ENCODE data around the gene MRNIP. TPM values are rescaled to one million over a fixed set of nuclear protein-coding genes. Genes with fewer than 3 reads are reported as not detected.

Gene MRNIP
- polyA plus RNA-seq, 1 donor (not counting 4 experiments of a cell fraction or from before 2014, with no cell fraction given): 14.9 TPM

DNA sequence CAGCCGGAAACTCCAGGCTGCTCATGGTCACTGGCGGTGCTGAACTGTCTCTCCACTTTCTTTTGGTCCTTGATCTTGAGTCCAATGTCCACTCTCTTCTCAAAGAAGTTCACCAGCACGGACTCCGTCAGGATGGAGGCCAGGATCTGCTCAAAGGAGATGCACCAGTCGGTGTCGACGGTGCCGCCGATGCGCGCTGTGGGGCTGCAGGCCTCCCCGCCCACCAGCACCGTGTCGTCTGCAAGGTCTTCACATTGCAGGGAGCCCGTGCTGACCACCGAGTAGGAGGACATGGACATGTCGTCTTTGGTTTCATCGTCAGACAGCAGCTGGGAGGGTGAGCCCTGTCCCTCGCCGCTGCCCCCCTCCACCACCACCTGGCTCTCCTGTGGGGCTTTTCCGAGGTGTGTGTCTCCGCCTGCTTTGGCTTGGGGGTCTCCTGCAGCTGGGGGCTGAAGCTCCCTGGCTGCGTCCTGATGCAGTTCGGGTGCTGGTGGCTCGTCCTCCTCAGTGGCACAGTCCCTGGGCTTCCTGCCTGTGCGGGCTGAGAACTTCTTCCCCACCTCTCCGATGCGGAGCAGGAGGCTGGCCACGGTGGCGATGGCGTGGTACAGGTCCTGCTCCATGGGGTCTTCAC, 5.0 kb upstream of the MRNIP start:
- H3K9me1 ChIP-seq (ENCODE audit: control insufficient read depth, extremely low read depth, insufficient read depth, low read length): no peaks in the 10 kb centered on the region
- H3K79me2 ChIP-seq (ENCODE audit: control insufficient read depth, insufficient read depth, low read length): no peaks in the 10 kb centered on the region
- H3K9me3 ChIP-seq (ENCODE audit: control insufficient read depth, low read depth, low read length): no peaks in the 10 kb centered on the region
- FAIRE-seq (no peak), DNase-seq (ENCODE audit: low read depth, low spot score) (no peak)
- H3K4me3 ChIP-seq (ENCODE audit: control insufficient read depth in 2 of 3, extremely low read depth in 1 of 3, insufficient read depth in 2 of 3, low read depth in 1 of 3, low read length in 3 of 3): no peak overlapping the region
- no peak overlapping the region for H2AFZ ChIP-seq (ENCODE audit: control insufficient read depth, low read length)
- no peaks in the 10 kb centered on the region for H4K20me1 ChIP-seq (ENCODE audit: control insufficient read depth, extremely low read depth, insufficient read depth, low read length)
- no peak overlapping the region for H3K4me2 ChIP-seq (ENCODE audit: control insufficient read depth, extremely low read depth, insufficient read depth, low read depth, low read length)
- TF ChIP-seq, protein P1, sequence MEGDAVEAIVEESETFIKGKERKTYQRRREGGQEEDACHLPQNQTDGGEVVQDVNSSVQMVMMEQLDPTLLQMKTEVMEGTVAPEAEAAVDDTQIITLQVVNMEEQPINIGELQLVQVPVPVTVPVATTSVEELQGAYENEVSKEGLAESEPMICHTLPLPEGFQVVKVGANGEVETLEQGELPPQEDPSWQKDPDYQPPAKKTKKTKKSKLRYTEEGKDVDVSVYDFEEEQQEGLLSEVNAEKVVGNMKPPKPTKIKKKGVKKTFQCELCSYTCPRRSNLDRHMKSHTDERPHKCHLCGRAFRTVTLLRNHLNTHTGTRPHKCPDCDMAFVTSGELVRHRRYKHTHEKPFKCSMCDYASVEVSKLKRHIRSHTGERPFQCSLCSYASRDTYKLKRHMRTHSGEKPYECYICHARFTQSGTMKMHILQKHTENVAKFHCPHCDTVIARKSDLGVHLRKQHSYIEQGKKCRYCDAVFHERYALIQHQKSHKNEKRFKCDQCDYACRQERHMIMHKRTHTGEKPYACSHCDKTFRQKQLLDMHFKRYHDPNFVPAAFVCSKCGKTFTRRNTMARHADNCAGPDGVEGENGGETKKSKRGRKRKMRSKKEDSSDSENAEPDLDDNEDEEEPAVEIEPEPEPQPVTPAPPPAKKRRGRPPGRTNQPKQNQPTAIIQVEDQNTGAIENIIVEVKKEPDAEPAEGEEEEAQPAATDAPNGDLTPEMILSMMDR (optimal IDR thresholded peaks at IDR 0.05 in 1 of 3, IDR thresholded peaks at IDR 0.05 in 1 of 3, conservative IDR thresholded peaks at IDR 0.05 in 1 of 3; ENCODE audit: extremely low read depth in 1 of 3, insufficient read depth in 2 of 3, low read length in 3 of 3): no peak
- TF ChIP-seq EZH2 (IDR thresholded peaks at IDR 0.05; ENCODE audit: low read length): no peak
- H3K36me3 ChIP-seq (ENCODE audit: control insufficient read depth in 2 of 2, extremely low read depth in 1 of 2, insufficient read depth in 2 of 2, low read length in 2 of 2): peaks cover 23 to 44% of the 10 kb centered on the region in 2 experiments
- H3K27ac ChIP-seq (ENCODE audit: control insufficient read depth, insufficient read depth, low read length): no peak overlapping the region
- H3K9ac ChIP-seq (ENCODE audit: control insufficient read depth, extremely low read depth, insufficient read depth, low read length): no peak overlapping the region
- dilution Hi-C loops (cut with MboI; ENCODE audit: extremely low pct_ligation_motif_present, low sequenced_read_pairs): no loop called here
- H3K4me1 ChIP-seq (ENCODE audit: control insufficient read depth, extremely low read depth, insufficient read depth, low read length): peaks cover 6% of the 10 kb centered on the region
- no peaks in the 10 kb centered on the region for H3K27me3 ChIP-seq (ENCODE audit: control insufficient read depth, extremely low read depth, insufficient read depth, low read length)

DNA sequence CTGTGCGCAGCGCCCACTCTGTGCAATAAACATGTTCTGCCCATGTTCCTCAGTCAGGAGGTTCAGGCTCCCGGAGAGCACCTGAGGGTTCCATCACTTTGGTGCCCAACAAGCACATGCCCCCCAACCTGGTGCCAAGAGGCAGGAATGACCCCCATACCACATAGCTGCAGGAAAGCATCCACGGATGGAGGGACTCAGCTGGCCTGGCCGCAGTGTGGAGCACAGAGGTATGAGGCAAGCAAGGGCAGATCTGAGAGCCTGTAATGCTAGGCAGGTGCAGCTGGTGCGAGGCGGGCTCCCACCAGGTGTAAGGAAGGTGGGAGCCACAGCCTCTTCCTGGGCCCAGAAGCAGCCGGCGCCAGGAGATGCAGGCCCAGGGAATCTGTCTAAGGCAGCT, 4.3 kb upstream of the MRNIP start:
- Histone ChIP-seq H3K4me1 (ENCODE audit: control insufficient read depth, extremely low read depth, insufficient read depth, low read length) (peaks cover 7% of the 10 kb centered on the region), H3K9ac (ENCODE audit: control insufficient read depth, extremely low read depth, insufficient read depth, low read length) (no peak overlapping the region), H2AFZ (ENCODE audit: control insufficient read depth, low read length) (no peak overlapping the region), H3K79me2 (ENCODE audit: control insufficient read depth, insufficient read depth, low read length) (peaks cover 2% of the 10 kb centered on the region), H3K9me3 (ENCODE audit: control insufficient read depth, low read depth, low read length) (no peaks in the 10 kb centered on the region), H3K4me3 (ENCODE audit: control insufficient read depth in 2 of 3, extremely low read depth in 1 of 3, insufficient read depth in 2 of 3, low read depth in 1 of 3, low read length in 3 of 3) (no peak overlapping the region), H3K27me3 (ENCODE audit: control insufficient read depth, extremely low read depth, insufficient read depth, low read length) (no peaks in the 10 kb centered on the region), H3K27ac (ENCODE audit: control insufficient read depth, insufficient read depth, low read length) (no peak overlapping the region), H4K20me1 (ENCODE audit: control insufficient read depth, extremely low read depth, insufficient read depth, low read length) (no peaks in the 10 kb centered on the region), H3K36me3 (ENCODE audit: control insufficient read depth in 2 of 2, extremely low read depth in 1 of 2, insufficient read depth in 2 of 2, low read length in 2 of 2) (peaks cover 23 to 42% of the 10 kb centered on the region in 2 experiments), H3K9me1 (ENCODE audit: control insufficient read depth, extremely low read depth, insufficient read depth, low read length) (no peaks in the 10 kb centered on the region), H3K4me2 (ENCODE audit: control insufficient read depth, extremely low read depth, insufficient read depth, low read depth, low read length) (no peak overlapping the region)
- DNase-seq (ENCODE audit: low read depth, low spot score): no peak
- dilution Hi-C loops (cut with MboI; ENCODE audit: extremely low pct_ligation_motif_present, low sequenced_read_pairs): no loop called here
- TF ChIP-seq, protein P1 (optimal IDR thresholded peaks at IDR 0.05 in 1 of 3, IDR thresholded peaks at IDR 0.05 in 1 of 3, conservative IDR thresholded peaks at IDR 0.05 in 1 of 3; ENCODE audit: extremely low read depth in 1 of 3, insufficient read depth in 2 of 3, low read length in 3 of 3): no peak
- TF ChIP-seq EZH2 (IDR thresholded peaks at IDR 0.05; ENCODE audit: low read length): no peak
- FAIRE-seq: no peak
